GM03348 (cell line): ENCODE data around the gene TBC1D10A.

Experiments
- DNase-seq: peaks from one replicate; pipeline ENCODE4 v3.0.0; 2012; ENCODE audit warnings: low spot score

Gene TBC1D10A

DNA sequence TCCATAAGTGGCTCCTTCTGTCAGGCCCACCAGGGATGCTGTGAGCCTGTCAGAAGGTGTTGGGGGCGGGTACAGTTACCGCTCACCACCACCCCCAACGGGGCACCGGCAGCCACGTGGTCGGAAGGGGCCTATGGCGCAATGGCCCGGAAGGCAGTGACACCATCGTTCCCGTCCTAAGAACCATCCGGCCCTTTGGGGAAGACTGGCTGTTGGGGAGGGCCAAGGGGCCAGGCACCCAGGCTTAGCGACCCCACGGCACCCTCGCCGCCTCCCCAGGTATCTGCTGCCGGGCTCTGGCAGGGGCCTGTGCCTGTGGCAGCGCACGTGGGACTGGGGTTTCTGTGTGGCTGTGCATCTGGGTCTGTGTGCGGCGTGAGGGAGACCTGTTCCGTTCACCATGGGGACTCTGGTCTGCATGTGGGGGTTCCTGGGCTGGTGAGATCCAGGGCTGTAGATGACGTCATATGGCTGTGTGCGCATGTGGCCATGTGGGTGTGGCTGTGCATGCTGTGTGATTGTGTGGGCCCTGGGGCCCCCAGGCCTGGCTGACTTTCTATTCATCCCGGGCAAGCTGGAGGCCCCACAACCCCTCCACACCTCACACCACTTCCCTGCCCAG, 60.8 kb downstream of the TBC1D10A start:
- no peak for DNase-seq

DNA sequence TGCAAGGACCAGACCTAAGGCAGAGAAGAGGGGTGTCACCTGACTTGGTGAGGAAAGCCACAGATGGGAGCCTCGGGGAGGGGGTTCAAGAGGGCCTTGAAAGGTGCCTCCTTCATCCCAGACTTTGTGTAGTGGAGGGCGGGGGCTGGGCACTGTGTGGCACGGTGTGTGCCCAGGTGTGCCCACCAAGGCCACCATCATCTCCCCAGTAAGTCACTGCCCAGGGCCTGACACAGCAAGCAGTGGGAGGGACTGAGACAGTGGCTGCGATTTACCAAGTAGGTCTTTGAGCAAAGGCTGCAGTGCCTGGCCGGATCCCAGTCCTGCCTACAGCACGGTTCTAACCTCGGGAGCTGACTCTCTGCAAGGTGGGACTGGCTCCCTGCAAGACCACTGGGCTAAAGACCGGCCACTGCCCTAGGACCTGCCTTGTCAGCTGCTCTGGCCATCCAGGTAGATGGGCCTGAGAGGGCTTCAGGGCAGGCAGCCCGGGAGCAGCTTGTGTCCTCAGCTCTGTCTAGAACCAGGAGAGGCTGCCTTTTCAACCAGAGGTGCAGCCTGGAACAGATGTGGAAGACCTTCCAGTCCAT, 61.5 kb downstream of the TBC1D10A start:
- DNase-seq = no peak

GRCh38 chr22:30263883-30264282, 62.9 kb downstream of the TBC1D10A start:
- DNase-seq = no peak

DNA sequence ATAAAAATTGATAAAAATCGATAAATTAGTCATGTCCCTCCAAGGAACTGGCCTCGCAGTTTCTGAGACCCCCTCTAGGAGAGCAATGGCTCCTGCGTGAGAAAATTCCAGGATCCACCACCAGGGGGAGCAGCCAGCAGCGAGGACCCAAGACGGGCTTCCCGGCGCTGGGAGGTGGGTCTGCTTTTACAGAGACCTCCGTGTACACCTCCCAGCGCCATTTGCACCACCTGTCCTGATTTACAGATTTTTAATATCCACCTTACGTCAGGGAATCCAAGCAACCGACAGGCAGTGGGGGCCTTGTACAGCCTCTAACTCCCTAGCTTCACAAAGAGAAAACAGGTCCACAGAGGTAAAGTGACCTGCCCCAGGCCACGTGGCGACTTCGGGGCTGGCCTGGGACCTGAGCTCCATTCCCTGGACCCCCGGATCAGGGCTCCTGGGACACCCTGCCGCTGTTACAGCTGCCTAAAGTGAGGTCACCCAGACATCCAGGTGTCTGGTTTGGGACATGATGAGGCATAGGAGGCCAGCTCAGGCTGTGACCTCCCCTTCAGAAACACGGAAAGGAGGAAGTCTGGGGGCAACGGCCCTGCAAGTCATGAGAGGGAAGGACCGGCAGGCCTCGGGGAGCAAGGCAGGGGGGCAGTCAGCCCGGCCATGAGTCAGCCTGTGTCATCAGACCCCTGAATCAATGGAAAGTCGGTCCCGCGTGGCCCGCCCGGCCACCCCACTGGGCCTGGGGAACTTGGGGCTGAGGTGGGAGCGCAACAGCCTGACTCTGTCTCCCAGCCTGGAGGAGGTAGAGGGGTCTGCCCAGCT, 63.6 kb downstream of the TBC1D10A start:
- DNase-seq = peak; percentile 84

GRCh38 chr22:30262112-30262511, 64.6 kb downstream of the TBC1D10A start:
- DNase-seq = no peak

DNA sequence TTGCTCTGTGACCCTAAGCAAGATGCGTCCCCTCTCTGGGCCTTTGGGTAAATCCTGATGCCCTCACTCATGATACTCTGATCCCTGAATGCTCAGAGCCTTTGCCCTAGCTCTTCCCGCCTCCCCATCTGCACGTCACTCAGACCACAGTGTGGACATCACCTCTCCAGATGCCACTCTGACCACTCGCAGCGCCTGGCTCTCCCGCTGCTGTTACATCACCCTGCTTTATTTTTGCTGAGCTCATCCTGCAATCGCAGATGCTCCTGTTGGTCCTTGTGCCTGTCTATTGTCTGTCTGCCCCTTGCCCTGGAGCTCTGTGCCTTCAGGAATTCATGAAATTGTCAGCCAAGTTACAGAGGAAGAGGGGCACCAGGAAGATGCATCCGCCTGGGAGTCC, 65.6 kb downstream of the TBC1D10A start:
- no peak for DNase-seq

GRCh38 chr22:30260682-30261081, 66.1 kb downstream of the TBC1D10A start:
- DNase-seq = no peak

DNA sequence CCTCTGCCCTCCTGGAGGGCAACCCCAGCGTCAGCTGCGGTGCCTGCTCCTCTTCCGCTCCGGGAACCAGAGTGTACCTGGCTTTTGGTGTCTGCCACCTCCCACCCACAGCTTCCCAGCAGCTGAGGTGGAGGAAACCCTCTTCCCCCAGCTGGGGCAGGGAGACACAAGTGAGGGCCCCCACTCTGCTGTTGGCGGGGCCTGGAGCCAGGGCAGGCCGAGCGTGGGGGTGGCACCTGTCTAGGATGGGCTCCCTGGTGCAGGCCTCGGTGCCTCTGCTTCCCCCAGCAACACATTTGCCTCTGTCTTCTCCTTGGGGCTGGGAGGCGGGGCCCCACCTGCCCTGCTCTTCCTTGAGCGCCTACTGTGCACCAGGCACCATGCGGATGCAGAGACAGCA, 66.5 kb downstream of the TBC1D10A start:
- no peak for DNase-seq

DNA sequence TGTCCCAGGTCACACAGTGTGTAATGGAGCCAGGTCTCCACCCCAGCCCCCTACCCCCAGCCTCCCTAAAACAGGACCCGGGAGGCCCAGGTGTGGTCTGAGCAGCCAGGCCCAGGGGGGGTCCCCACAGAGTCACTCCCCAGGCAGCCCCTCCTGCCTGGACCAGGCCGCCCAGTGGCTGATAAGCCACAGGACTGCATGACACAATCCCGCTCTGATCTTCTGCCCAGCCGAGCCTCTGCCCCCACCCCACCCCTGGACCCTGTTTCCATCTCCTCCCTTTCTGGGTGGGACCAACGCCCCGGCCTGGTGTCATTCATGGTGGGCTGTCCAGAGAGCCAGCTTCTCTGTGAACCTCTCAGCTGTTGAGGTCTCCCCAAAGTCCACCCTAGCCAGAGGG, 72.4 kb downstream of the TBC1D10A start:
- no peak for DNase-seq

- DNase-seq = no peak
Measured at GRCh38 chr22:30253205-30253852, 73.4 kb downstream of the TBC1D10A start.

DNA sequence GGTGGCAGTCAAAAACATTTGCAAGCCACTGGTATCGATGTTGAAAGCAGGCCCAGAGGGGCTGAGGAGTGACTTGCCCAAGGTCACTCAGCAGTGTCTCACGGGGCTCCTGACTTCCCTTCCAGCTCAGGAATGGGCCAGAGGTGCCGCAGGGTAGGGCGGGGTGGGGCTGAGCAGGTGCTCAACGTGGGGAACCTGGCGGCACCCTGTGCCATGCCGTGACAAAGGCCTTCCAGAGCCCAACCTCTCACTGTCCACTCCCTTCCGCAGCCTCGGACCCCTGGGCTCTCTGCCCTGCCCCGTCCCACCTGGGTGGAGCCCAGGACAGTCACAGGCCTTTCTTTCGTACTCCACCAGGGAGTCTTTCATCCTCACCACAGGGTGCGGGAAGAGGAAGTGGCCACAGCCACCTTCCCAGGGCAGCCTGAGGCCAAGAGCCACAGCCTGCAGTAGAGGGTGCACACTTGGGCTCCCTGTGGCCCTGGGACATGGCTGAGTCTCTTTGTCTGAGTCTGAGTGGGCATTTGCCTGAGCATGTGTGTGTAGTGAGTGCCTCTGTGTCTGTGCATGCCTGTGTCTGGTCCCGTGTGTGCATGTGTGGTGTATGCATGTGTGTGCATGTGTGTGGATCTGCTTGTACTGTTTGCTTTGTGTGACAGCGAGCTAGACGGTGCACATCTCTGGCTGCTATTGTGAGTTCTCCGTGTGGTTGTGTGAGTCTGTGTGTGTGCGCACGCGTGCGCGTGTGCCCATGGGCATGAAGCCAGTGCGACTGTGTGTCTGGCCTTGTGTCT, 74.1 kb downstream of the TBC1D10A start:
- no peak for DNase-seq

DNA sequence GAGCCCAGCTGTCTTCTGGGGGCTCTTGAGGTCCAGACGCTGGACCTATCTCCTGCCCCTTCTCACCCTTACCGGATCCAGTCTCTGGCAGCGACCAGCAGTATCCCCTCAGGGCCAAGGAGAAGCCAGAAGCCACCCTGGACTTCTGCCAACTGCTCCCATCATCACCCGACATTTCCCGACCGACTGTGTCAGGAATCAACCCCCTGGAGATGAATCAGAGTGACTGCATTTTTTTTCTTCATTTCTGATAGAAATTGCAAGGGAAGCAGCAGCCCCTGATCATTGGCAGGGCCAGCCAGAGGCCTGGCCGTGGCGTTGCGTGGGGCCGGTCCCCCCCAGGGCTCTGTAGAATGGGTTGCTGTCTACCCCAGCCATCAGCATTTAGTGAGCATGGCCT, 75.0 kb downstream of the TBC1D10A start:
- peak; percentile 38 for DNase-seq

GRCh38 chr22:30250661-30251267, 76.0 kb downstream of the TBC1D10A start:
- DNase-seq = peak; percentile 73

- no peak for DNase-seq
Measured at GRCh38 chr22:30250039-30250565, 76.6 kb downstream of the TBC1D10A start.

DNA sequence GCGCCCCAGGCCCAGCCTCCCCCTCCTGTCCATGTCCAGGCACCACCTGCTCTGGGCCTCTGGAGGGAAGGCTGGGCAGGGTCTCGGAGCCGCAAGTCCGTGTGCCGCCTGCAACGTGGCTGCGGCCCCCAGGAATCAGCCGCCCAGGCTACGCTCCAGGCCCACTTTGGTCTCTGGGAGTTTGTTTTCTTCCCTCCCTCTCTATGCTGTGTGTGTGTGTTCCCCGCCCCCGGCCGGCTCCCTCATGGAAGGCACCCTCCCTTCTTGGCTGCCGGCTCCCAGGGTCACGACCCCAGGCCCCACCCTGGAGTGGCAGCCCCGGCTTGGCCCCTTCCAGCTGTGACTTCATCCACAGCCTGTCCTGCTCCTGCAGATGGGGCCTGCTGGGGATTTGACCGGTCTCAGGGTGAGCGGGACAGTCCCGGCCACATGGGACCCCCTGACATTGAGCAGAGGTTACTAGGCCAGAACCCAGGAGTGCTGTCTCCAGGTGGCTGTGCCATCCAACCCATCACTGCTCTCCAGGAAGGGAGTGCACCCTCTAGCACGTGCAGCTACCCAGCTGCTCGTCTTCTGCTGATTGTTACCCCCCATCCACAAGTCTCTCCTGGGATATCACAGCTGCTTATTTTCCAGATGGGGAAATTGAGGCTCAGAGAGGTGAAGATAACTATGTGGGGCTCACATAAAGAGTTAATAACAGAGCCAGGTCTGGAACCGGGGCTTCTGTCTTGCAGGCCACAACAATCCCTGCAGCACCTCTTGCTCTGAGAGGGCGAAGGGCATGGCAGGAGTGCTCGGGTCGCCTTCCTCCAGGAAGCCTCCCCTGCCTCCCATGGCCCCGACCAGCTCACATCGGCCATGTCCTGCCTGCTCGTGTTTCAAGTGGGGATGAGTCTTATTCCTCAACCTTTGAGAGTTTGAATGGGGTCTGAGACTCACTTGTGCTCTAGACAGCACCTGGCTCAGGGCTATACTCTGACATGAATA, 77.4 kb downstream of the TBC1D10A start:
- DNase-seq = no peak

DNA sequence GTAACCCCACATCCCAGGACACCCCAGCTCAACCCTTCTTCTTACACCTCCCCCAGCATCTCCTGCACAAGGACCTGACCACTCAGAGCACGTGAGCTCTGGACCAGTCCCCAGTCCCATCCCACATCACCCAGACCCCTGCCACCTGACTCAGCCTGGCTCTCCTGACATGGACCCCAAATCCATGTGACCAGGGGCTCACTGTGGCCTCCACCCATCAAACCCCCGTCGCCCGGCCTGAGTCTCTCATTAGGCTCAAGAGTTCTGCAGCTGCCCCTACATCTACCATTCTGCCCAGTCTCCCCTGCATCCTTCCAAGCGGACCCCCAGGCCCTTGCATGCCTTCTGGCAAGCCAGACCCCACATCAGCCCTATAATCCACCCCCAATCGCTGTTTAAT, 78.3 kb downstream of the TBC1D10A start:
- no peak for DNase-seq

GRCh38 chr22:30247974-30248373, 78.8 kb downstream of the TBC1D10A start:
- no peak for DNase-seq

GRCh38 chr22:30247561-30247960, 79.2 kb downstream of the TBC1D10A start:
- no peak for DNase-seq

GRCh38 chr22:30246814-30247376, 79.8 kb downstream of the TBC1D10A start:
- DNase-seq = no peak
